Esophagus muscularis mucosa (tissue), 3 donors: Measurements from ENCODE around the gene ZNF92.

Experiments
- POLR2A ChIP-seq: fragments of 450-650 bp; IDR thresholded peaks from one replicate; pipeline ENCODE4 v1.6.1; 2017; ENCODE audit warnings: antibody characterized with exemption, moderate library complexity, mild to moderate bottlenecking, low read depth
- POLR2AphosphoS5 ChIP-seq, 2 donors: sonication (generic); formaldehyde crosslinking; IDR thresholded peaks; one replicate each; pipeline ENCODE4 v1.6.1; 2017; ENCODE audit warnings: antibody characterized with exemption in 2 of 2
- TF ChIP-seq, protein P1 (sequence below), 3 experiments: fragments of 200-600 bp in 2 of 3; fragments of 450-650 bp in 1 of 3; sonication (generic) in 2 of 3; IDR thresholded peaks; one replicate each; pipeline ENCODE4 v1.5.1; 2017 to 2019; ENCODE audit warnings: antibody characterized with exemption in 3 of 3, mild to moderate bottlenecking in 2 of 3, moderate library complexity in 1 of 3

DNA sequence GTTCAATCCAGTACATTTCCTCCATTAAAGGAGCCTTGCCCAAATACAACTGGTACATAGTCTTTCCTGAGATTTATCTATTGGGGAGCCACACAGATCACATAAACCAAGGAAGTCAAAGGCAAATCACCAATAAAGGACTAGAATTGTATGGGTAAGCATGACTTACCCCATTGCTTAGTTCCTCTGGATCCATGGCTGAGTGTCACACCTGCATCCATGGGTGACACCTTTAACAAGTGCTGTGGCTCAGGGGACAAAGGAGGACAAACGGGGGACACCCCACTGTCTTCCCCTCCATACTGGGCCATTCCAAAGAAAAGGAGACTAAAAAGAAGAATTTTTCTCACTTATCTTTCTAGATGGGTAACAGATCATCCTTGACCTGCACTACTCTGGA is 30.4 kb downstream of the ZNF92 start:
- TF ChIP-seq, protein P1, sequence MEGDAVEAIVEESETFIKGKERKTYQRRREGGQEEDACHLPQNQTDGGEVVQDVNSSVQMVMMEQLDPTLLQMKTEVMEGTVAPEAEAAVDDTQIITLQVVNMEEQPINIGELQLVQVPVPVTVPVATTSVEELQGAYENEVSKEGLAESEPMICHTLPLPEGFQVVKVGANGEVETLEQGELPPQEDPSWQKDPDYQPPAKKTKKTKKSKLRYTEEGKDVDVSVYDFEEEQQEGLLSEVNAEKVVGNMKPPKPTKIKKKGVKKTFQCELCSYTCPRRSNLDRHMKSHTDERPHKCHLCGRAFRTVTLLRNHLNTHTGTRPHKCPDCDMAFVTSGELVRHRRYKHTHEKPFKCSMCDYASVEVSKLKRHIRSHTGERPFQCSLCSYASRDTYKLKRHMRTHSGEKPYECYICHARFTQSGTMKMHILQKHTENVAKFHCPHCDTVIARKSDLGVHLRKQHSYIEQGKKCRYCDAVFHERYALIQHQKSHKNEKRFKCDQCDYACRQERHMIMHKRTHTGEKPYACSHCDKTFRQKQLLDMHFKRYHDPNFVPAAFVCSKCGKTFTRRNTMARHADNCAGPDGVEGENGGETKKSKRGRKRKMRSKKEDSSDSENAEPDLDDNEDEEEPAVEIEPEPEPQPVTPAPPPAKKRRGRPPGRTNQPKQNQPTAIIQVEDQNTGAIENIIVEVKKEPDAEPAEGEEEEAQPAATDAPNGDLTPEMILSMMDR (IDR thresholded peaks at IDR 0.05) = no peak
- TF ChIP-seq POLR2A (no peak), POLR2AphosphoS5 (IDR thresholded peaks at IDR 0.05) (no peak)
